Measurements from ENCODE around the gene PIK3AP1. TPM values are rescaled to one million over a fixed set of nuclear protein-coding genes. Genes with fewer than 3 reads are reported as not detected.

The PIK3AP1 gene
- total and polyA plus RNA-seq, 2 of the 4 experiments (the other 2 are of a cell fraction), result under 0.01 to 0.14 TPM

DNA sequence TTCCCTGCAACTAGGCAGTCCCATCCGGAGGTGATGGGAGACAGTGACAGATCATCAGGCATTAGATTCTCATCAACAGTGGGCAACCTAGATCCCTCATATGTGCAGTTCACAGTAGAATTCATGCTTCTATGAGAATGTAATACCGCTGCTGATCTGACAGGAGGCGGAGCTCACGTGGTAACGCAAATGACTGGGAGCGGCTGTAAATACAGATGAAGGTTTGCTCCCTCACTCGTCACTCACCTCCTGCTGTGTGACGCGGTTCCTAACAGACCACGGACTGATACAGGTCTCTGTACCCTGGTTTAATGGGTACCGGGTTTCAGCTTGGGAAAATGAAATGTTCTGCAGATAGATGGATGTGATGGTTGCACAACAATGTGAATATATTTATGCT lies 47.8 kb upstream of the PIK3AP1 start:
- BruUV-seq (replicated peaks), result no TSS peak

More for the DNA sequence above, 47.8 kb upstream of the PIK3AP1 start:
- CTCF ChIA-PET, result no interaction called here
- Histone ChIP-seq H4K5ac (ENCODE audit: low read depth, low read length) (no peak overlapping the region), H3K9me1 (ENCODE audit: insufficient read depth, low read length) (no peaks in the 10 kb centered on the region), H3K9ac (ENCODE audit: low read depth, low read length) (no peak overlapping the region), H2BK5ac (ENCODE audit: low read depth, low read length, poor library complexity, severe bottlenecking) (no peak overlapping the region), H3K79me1 (ENCODE audit: low read depth in 1 of 2, low read length in 2 of 2) (no peaks in the 10 kb centered on the region), H3K4me3 (ENCODE audit: insufficient read depth, low read depth, low read length) (no peak overlapping the region), H2AFZ (replicated peaks; ENCODE audit: low read length, poor library complexity) (no peak overlapping the region), H2BK20ac (ENCODE audit: low read depth, low read length) (no peak overlapping the region), H2AK5ac (ENCODE audit: low read depth, low read length) (no peak overlapping the region), H3K36me3 (ENCODE audit: control insufficient read depth, insufficient read depth, low read length) (no peaks in the 10 kb centered on the region), H2BK120ac (ENCODE audit: low read depth, low read length) (no peak overlapping the region), H3K4me2 (ENCODE audit: low read depth, low read length) (no peak overlapping the region), H3K4ac (ENCODE audit: low read depth, low read length) (no peak overlapping the region), H3K23ac (ENCODE audit: low read depth, low read length) (no peak overlapping the region), H3K18ac (ENCODE audit: low read depth, low read length) (no peak overlapping the region), H2BK15ac (ENCODE audit: low read depth, low read length) (no peak overlapping the region), H3K56ac (ENCODE audit: extremely low read depth, insufficient read depth, low read length) (no peak overlapping the region), H3K9me3 (ENCODE audit: control insufficient read depth, insufficient read depth, low read length) (peaks cover 5% of the 10 kb centered on the region), H4K8ac (ENCODE audit: low read depth in 2 of 2, low read length in 2 of 2) (no peak overlapping the region), H3K4me1 (ENCODE audit: control insufficient read depth, insufficient read depth, low read length) (no peaks in the 10 kb centered on the region), H3K14ac (replicated peaks; ENCODE audit: low read depth, low read length) (no peak overlapping the region), H4K91ac (ENCODE audit: insufficient read depth, low read depth, low read length) (no peak overlapping the region), H3K27ac (ENCODE audit: insufficient read depth, low read length) (no peak overlapping the region), H3K27me3 (ENCODE audit: control insufficient read depth, insufficient read depth, low read length) (peaks cover 7% of the 10 kb centered on the region), H4K20me1 (ENCODE audit: insufficient read depth, low read length) (no peaks in the 10 kb centered on the region), H2AK9ac (replicated peaks; ENCODE audit: low read depth, low read length, poor library complexity) (no peak overlapping the region)
- DNase-seq (no peak), ATAC-seq (ENCODE audit: low read depth) (no peak)
- dilution Hi-C loops (cut with HindIII; ENCODE audit: low sequenced_read_pairs, unreplicated experiment), result no loop called here
- intact Hi-C loops (cut with micrococcal nuclease), result loop anchor here (5.0 to 10.0 kb wide), 2 partner anchors 269 to 587 kb away; no protein-coding TSS in a partner anchor
- in situ Hi-C loops (cut with MboI; ENCODE audit: low sequenced_read_pairs), result no loop called here
- POLR2A ChIA-PET (ENCODE audit: unreplicated experiment), result no interaction called here
- TF ChIP-seq FOS (IDR thresholded peaks at IDR 0.05; ENCODE audit: low read depth, low read length) (no peak), POLR2A (IDR thresholded peaks at IDR 0.05; ENCODE audit: low read depth, low read length) (no peak), BHLHE40 (IDR thresholded peaks at IDR 0.05; ENCODE audit: low read depth, low read length) (no peak), RCOR1 (IDR thresholded peaks at IDR 0.05; ENCODE audit: insufficient replicate concordance, low read length) (no peak), SMC3 (IDR thresholded peaks at IDR 0.05; ENCODE audit: low read depth, low read length) (no peak), NFE2L2 (IDR thresholded peaks at IDR 0.05; ENCODE audit: low read depth, low read length) (no peak), CHD1 (IDR thresholded peaks at IDR 0.05; ENCODE audit: low read depth, low read length) (no peak), RAD21 (IDR thresholded peaks at IDR 0.05; ENCODE audit: low read length) (no peak), MAFK (IDR thresholded peaks at IDR 0.05; ENCODE audit: low read depth, low read length) (no peak)
- TF ChIP-seq, protein P1, sequence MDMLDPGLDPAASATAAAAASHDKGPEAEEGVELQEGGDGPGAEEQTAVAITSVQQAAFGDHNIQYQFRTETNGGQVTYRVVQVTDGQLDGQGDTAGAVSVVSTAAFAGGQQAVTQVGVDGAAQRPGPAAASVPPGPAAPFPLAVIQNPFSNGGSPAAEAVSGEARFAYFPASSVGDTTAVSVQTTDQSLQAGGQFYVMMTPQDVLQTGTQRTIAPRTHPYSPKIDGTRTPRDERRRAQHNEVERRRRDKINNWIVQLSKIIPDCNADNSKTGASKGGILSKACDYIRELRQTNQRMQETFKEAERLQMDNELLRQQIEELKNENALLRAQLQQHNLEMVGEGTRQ (IDR thresholded peaks at IDR 0.05; ENCODE audit: low read depth, low read length), result no peak
- TF ChIP-seq, protein P2, sequence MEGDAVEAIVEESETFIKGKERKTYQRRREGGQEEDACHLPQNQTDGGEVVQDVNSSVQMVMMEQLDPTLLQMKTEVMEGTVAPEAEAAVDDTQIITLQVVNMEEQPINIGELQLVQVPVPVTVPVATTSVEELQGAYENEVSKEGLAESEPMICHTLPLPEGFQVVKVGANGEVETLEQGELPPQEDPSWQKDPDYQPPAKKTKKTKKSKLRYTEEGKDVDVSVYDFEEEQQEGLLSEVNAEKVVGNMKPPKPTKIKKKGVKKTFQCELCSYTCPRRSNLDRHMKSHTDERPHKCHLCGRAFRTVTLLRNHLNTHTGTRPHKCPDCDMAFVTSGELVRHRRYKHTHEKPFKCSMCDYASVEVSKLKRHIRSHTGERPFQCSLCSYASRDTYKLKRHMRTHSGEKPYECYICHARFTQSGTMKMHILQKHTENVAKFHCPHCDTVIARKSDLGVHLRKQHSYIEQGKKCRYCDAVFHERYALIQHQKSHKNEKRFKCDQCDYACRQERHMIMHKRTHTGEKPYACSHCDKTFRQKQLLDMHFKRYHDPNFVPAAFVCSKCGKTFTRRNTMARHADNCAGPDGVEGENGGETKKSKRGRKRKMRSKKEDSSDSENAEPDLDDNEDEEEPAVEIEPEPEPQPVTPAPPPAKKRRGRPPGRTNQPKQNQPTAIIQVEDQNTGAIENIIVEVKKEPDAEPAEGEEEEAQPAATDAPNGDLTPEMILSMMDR (conservative IDR thresholded peaks at IDR 0.05; ENCODE audit: low read depth, low read length), result no peak
- TF ChIP-seq, protein P3, sequence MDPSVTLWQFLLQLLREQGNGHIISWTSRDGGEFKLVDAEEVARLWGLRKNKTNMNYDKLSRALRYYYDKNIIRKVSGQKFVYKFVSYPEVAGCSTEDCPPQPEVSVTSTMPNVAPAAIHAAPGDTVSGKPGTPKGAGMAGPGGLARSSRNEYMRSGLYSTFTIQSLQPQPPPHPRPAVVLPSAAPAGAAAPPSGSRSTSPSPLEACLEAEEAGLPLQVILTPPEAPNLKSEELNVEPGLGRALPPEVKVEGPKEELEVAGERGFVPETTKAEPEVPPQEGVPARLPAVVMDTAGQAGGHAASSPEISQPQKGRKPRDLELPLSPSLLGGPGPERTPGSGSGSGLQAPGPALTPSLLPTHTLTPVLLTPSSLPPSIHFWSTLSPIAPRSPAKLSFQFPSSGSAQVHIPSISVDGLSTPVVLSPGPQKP (IDR thresholded peaks at IDR 0.05; ENCODE audit: borderline replicate concordance, low read depth, low read length), result no peak
- 92% methylated on average over 4 of the region's 11 CpGs; no CpG with 5 or more reads in 1 of the 2 experiments for WGBS, 2 experiments (ENCODE audit: extremely low coverage in 2 of 2, insufficient read length in 1 of 2)
